ENCODE results near the gene CCDC171.

The CCDC171 gene

GRCh38 chr9:15824310-15824709 lies 271.5 kb downstream of the CCDC171 start:
- no peak overlapping the region for H3K9ac ChIP-seq (ENCODE audit: low read length)
- no peaks in the 10 kb centered on the region for H3K36me3 ChIP-seq (replicated peaks; ENCODE audit: low read depth, low read length)
- H3K27ac ChIP-seq (ENCODE audit: low read length): no peak overlapping the region
- H4K20me1 ChIP-seq (ENCODE audit: insufficient read depth, low read length): no peaks in the 10 kb centered on the region
- no peaks in the 10 kb centered on the region for H3K27me3 ChIP-seq (ENCODE audit: low read depth, low read length)
- TF ChIP-seq EZH2phosphoT487 (IDR thresholded peaks at IDR 0.05; ENCODE audit: low read depth) (no peak), CTCF (IDR thresholded peaks at IDR 0.05; ENCODE audit: low read depth, low read length) (no peak)
- no peak overlapping the region for H3K4me2 ChIP-seq (ENCODE audit: low read length)
- H3K9me3 ChIP-seq (ENCODE audit: insufficient read depth, low read length): no peaks in the 10 kb centered on the region
- H2AFZ ChIP-seq (ENCODE audit: low read depth, low read length): no peak overlapping the region
- no peaks in the 10 kb centered on the region for H3K4me1 ChIP-seq (ENCODE audit: low read length)
- H3K4me3 ChIP-seq (ENCODE audit: low read length): no peak overlapping the region
- H3K79me2 ChIP-seq (ENCODE audit: low read length): no peaks in the 10 kb centered on the region

GRCh38 chr9:15831384-15831783 lies 278.5 kb downstream of the CCDC171 start:
- Histone ChIP-seq H3K27me3 (ENCODE audit: low read depth, low read length) (no peaks in the 10 kb centered on the region), H3K9ac (ENCODE audit: low read length) (no peak overlapping the region), H3K27ac (ENCODE audit: low read length) (no peak overlapping the region), H3K4me1 (ENCODE audit: low read length) (no peaks in the 10 kb centered on the region), H3K36me3 (replicated peaks; ENCODE audit: low read depth, low read length) (no peaks in the 10 kb centered on the region), H3K79me2 (ENCODE audit: low read length) (no peaks in the 10 kb centered on the region), H3K4me2 (ENCODE audit: low read length) (no peak overlapping the region), H4K20me1 (ENCODE audit: insufficient read depth, low read length) (no peaks in the 10 kb centered on the region), H3K9me3 (ENCODE audit: insufficient read depth, low read length) (no peaks in the 10 kb centered on the region), H2AFZ (ENCODE audit: low read depth, low read length) (no peak overlapping the region), H3K4me3 (ENCODE audit: low read length) (no peak overlapping the region)
- TF ChIP-seq EZH2phosphoT487 (IDR thresholded peaks at IDR 0.05; ENCODE audit: low read depth) (no peak), CTCF (IDR thresholded peaks at IDR 0.05; ENCODE audit: low read depth, low read length) (no peak)

- TF ChIP-seq EZH2phosphoT487 (IDR thresholded peaks at IDR 0.05; ENCODE audit: low read depth) (no peak), CTCF (IDR thresholded peaks at IDR 0.05; ENCODE audit: low read depth, low read length) (no peak)
- H3K4me2 ChIP-seq (ENCODE audit: low read length): no peak overlapping the region
- H3K27ac ChIP-seq (ENCODE audit: low read length): no peak overlapping the region
- no peaks in the 10 kb centered on the region for H4K20me1 ChIP-seq (ENCODE audit: insufficient read depth, low read length)
- no peak overlapping the region for H3K4me3 ChIP-seq (ENCODE audit: low read length)
- H3K9me3 ChIP-seq (ENCODE audit: insufficient read depth, low read length): no peaks in the 10 kb centered on the region
- H3K79me2 ChIP-seq (ENCODE audit: low read length): no peaks in the 10 kb centered on the region
- H3K36me3 ChIP-seq (replicated peaks; ENCODE audit: low read depth, low read length): no peaks in the 10 kb centered on the region
- H3K9ac ChIP-seq (ENCODE audit: low read length): no peak overlapping the region
- no peaks in the 10 kb centered on the region for H3K27me3 ChIP-seq (ENCODE audit: low read depth, low read length)
- H3K4me1 ChIP-seq (ENCODE audit: low read length): no peaks in the 10 kb centered on the region
- H2AFZ ChIP-seq (ENCODE audit: low read depth, low read length): no peak overlapping the region
Observed at GRCh38 chr9:15834541-15834940, 281.7 kb downstream of the CCDC171 start.

- Histone ChIP-seq H3K27me3 (ENCODE audit: low read depth, low read length) (no peaks in the 10 kb centered on the region), H3K36me3 (replicated peaks; ENCODE audit: low read depth, low read length) (no peaks in the 10 kb centered on the region), H3K9ac (ENCODE audit: low read length) (no peak overlapping the region), H4K20me1 (ENCODE audit: insufficient read depth, low read length) (no peaks in the 10 kb centered on the region), H3K27ac (ENCODE audit: low read length) (no peak overlapping the region), H3K4me3 (ENCODE audit: low read length) (no peak overlapping the region), H3K4me1 (ENCODE audit: low read length) (no peaks in the 10 kb centered on the region), H3K9me3 (ENCODE audit: insufficient read depth, low read length) (no peaks in the 10 kb centered on the region), H3K79me2 (ENCODE audit: low read length) (no peaks in the 10 kb centered on the region), H2AFZ (ENCODE audit: low read depth, low read length) (no peak overlapping the region), H3K4me2 (ENCODE audit: low read length) (no peak overlapping the region)
- TF ChIP-seq EZH2phosphoT487 (IDR thresholded peaks at IDR 0.05; ENCODE audit: low read depth) (no peak), CTCF (IDR thresholded peaks at IDR 0.05; ENCODE audit: low read depth, low read length) (peak; percentile 82)
Observed at GRCh38 chr9:15837079-15837679, 284.3 kb downstream of the CCDC171 start.
